Endodermal cell (in vitro differentiated cells): ENCODE data around the gene MUC6. TPM values are rescaled to one million over a fixed set of nuclear protein-coding genes. Genes with fewer than 3 reads are reported as not detected.

Experiments used
- DNase-seq: peaks from one replicate; pipeline ENCODE4 v3.0.0-alpha.2; 2017
- H3K27ac ChIP-seq: 2 replicates; pipeline ENCODE4 v1.5.1; 2013; ENCODE audit warnings: mild to moderate bottlenecking, low read depth, low read length, moderate library complexity
- H3K27me3 ChIP-seq: 2 replicates; pipeline ENCODE4 v1.6.1; 2013; ENCODE audit warnings: mild to moderate bottlenecking, low read length, moderate library complexity; ENCODE audit not compliant: insufficient read depth, control insufficient read depth, poor library complexity, severe bottlenecking
- H3K36me3 ChIP-seq: 2 replicates; pipeline ENCODE4 v1.7.0; 2013; ENCODE audit warnings: mild to moderate bottlenecking, low read length, moderate library complexity; ENCODE audit not compliant: control insufficient read depth, insufficient read depth
- H3K4me1 ChIP-seq: one replicate; pipeline ENCODE4 v1.7.0; 2013; ENCODE audit warnings: low read length; ENCODE audit not compliant: control insufficient read depth, insufficient read depth
- H3K4me3 ChIP-seq: 2 replicates; pipeline ENCODE4 v1.5.1; 2013; ENCODE audit warnings: mild to moderate bottlenecking, low read length, moderate library complexity
- H3K9ac ChIP-seq: 2 replicates; pipeline ENCODE4 v1.6.1; 2013; ENCODE audit warnings: mild to moderate bottlenecking, low read length, moderate library complexity; ENCODE audit not compliant: poor library complexity, severe bottlenecking; ENCODE audit errors: extremely low read depth
- H3K9me3 ChIP-seq: 2 replicates; pipeline ENCODE4 v1.6.1; 2013; ENCODE audit warnings: mild to moderate bottlenecking, low read length, moderate library complexity; ENCODE audit not compliant: control insufficient read depth
- H3K27ac Mint-ChIP-seq: 2 replicates; pipeline ENCODE4 v1.8.0; 2020; ENCODE audit warnings: mixed read lengths
- H3K27me3 Mint-ChIP-seq: 2 replicates; pipeline ENCODE4 v1.8.0; 2021; ENCODE audit warnings: mild to moderate bottlenecking, mixed read lengths; ENCODE audit not compliant: insufficient read depth
- H3K36me3 Mint-ChIP-seq: 2 replicates; pipeline ENCODE4 v1.8.0; 2020; ENCODE audit warnings: low read depth, mixed read lengths
- H3K4me1 Mint-ChIP-seq: 2 replicates; pipeline ENCODE4 v1.8.0; 2020; ENCODE audit warnings: mixed read lengths
- H3K4me3 Mint-ChIP-seq: 2 replicates; pipeline ENCODE4 v1.8.0; 2020; ENCODE audit warnings: mild to moderate bottlenecking, moderate library complexity, mixed read lengths
- H3K9me3 Mint-ChIP-seq: 2 replicates; pipeline ENCODE4 v1.8.0; 2020; ENCODE audit warnings: mild to moderate bottlenecking, mixed read lengths
- WGBS, 2 experiments: methylation state at CpG; one replicate each; pipeline versions ENCODE4 v1.1.5 to v1.1.7; 2013; ENCODE audit warnings: missing lambda C conversion rate in 2 of 2, mixed read lengths in 1 of 2; ENCODE audit not compliant: insufficient coverage in 1 of 2, insufficient read length in 1 of 2; 5-methylcytosine and 5-hydroxymethylcytosine counted together
- total RNA-seq, 2 donors: library from RNA; stranded (reverse); fragmentation: NEBNext Ultra II Directional in 1 of 2; extraction: Animal tissue kit (Norgen Biotek cat#: 25700) in 1 of 2; gene quantifications; 2 replicates in 1 of 2; 3 replicates in 1 of 2; pipeline ENCODE4 v1.2.1, GENCODE V29; 2021
- TF ChIP-seq, protein P1 (sequence below): fragments of 200-600 bp; sonication (generic); conservative IDR thresholded peaks from 2 replicates; pipeline ENCODE4 v1.5.0; 2021; ENCODE audit warnings: antibody characterized with exemption, mild to moderate bottlenecking

Gene MUC6
- total RNA-seq, 2 donors from 2014 or later: 0.26 to 0.40 TPM

- Mint-ChIP-seq H3K4me1 (no peaks in the 10 kb centered on the region), H3K27ac (no peak overlapping the region), H3K27me3 (no peaks in the 10 kb centered on the region), H3K36me3 (peaks cover 31% of the 10 kb centered on the region), H3K4me3 (no peak overlapping the region), H3K9me3 (peaks cover 15% of the 10 kb centered on the region)
- H3K27ac ChIP-seq: no peak overlapping the region
- H3K27me3 ChIP-seq: no peaks in the 10 kb centered on the region
- WGBS, 2 experiments: 82 to 86% methylated on average over 4 to 7 of the region's 7 CpGs
- no peaks in the 10 kb centered on the region for H3K4me1 ChIP-seq
- DNase-seq: no peak
- no peaks in the 10 kb centered on the region for H3K9me3 ChIP-seq
- H3K9ac ChIP-seq: no peak overlapping the region
- no peak overlapping the region for H3K4me3 ChIP-seq
- H3K36me3 ChIP-seq: peaks cover 1% of the 10 kb centered on the region
- TF ChIP-seq, protein P1, sequence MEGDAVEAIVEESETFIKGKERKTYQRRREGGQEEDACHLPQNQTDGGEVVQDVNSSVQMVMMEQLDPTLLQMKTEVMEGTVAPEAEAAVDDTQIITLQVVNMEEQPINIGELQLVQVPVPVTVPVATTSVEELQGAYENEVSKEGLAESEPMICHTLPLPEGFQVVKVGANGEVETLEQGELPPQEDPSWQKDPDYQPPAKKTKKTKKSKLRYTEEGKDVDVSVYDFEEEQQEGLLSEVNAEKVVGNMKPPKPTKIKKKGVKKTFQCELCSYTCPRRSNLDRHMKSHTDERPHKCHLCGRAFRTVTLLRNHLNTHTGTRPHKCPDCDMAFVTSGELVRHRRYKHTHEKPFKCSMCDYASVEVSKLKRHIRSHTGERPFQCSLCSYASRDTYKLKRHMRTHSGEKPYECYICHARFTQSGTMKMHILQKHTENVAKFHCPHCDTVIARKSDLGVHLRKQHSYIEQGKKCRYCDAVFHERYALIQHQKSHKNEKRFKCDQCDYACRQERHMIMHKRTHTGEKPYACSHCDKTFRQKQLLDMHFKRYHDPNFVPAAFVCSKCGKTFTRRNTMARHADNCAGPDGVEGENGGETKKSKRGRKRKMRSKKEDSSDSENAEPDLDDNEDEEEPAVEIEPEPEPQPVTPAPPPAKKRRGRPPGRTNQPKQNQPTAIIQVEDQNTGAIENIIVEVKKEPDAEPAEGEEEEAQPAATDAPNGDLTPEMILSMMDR: no peak
These were observed 21.5 kb downstream of the MUC6 start for GRCh38 chr11:1015064-1015463.

DNA sequence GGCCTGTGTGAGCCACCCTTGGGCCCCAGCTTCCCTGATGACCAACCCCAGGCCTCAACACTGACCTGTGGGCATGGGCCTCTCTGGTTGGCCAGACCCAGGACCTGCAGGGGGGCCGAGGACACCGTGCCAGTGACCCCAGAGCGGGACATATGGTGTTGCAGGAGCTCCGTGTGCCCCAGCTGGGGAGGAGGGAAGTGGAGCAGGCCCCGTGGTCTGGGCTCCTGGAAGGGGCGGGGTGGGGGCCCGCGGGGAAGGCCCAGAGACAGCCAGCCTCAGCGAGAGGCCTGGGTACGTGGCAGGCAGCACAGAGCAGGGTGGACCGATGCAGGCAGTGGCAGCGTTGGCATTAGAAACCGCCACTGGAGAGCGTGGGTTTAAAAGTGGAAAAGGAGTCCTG, 22.2 kb downstream of the MUC6 start:
- Mint-ChIP-seq H3K4me1 (no peaks in the 10 kb centered on the region), H3K4me3 (no peak overlapping the region), H3K27ac (no peak overlapping the region), H3K27me3 (no peaks in the 10 kb centered on the region), H3K9me3 (peaks cover 15% of the 10 kb centered on the region), H3K36me3 (peaks cover 37% of the 10 kb centered on the region)
- Histone ChIP-seq H3K9ac (no peak overlapping the region), H3K4me1 (no peaks in the 10 kb centered on the region), H3K4me3 (no peak overlapping the region), H3K36me3 (peaks cover 7% of the 10 kb centered on the region), H3K27ac (no peak overlapping the region), H3K9me3 (no peaks in the 10 kb centered on the region), H3K27me3 (no peaks in the 10 kb centered on the region)
- 96% methylated on average over 11 to 14 of the region's 14 CpGs for WGBS, 2 experiments
- no peak for DNase-seq
- TF ChIP-seq, protein P1: no peak

- TF ChIP-seq, protein P1: no peak
- no peak overlapping the region for H3K9ac ChIP-seq
- Mint-ChIP-seq H3K36me3 (peaks cover 39% of the 10 kb centered on the region), H3K27ac (no peak overlapping the region), H3K9me3 (peaks cover 15% of the 10 kb centered on the region), H3K4me3 (no peak overlapping the region), H3K4me1 (no peaks in the 10 kb centered on the region), H3K27me3 (no peaks in the 10 kb centered on the region)
- H3K27me3 ChIP-seq: no peaks in the 10 kb centered on the region
- H3K27ac ChIP-seq: peak overlapping the region; percentile 38
- DNase-seq: no peak
- no peaks in the 10 kb centered on the region for H3K4me1 ChIP-seq
- peaks cover 11% of the 10 kb centered on the region for H3K36me3 ChIP-seq
- 93 to 100% methylated on average over 11 to 12 of the region's 12 CpGs for WGBS, 2 experiments
- no peaks in the 10 kb centered on the region for H3K9me3 ChIP-seq
- no peak overlapping the region for H3K4me3 ChIP-seq
These were observed 22.9 kb downstream of the MUC6 start for GRCh38 chr11:1013631-1013935.
